GM23338 (cell line): ENCODE measurements around the gene RAD51D. TPM values are rescaled to one million over a fixed set of nuclear protein-coding genes. Genes with fewer than 3 reads are reported as not detected.
A peak's percentile ranks its signal among the peaks of the same experiment; 100 is the strongest.

Source experiments
- ATAC-seq: fragments of 200-7000 bp; cut with Tn5 transposase; 3 replicates; pipeline ENCODE4 v1.9.1; 2020
- DNase-seq: peaks from one replicate; pipeline ENCODE4 v3.0.0-alpha.2; 2015; ENCODE audit warnings: low spot score
- H2AFZ ChIP-seq: fragments of 200-600 bp; sonication (generic); 2 replicates; pipeline ENCODE4 v1.8.0; 2016; ENCODE audit warnings: antibody characterized with exemption, mild to moderate bottlenecking, moderate library complexity
- H3F3A ChIP-seq: fragments of 200-600 bp; sonication (generic); replicated peaks from 2 replicates; pipeline ENCODE4 v1.8.0; 2017; ENCODE audit warnings: antibody characterized with exemption, mixed run types, low read depth
- H3K27ac ChIP-seq: fragments of 200-600 bp; sonication (generic); 2 replicates; pipeline ENCODE4 v1.6.1; 2016; ENCODE audit warnings: low read depth
- H3K27me3 ChIP-seq: fragments of 200-600 bp; sonication (generic); 2 replicates; pipeline ENCODE4 v1.8.0; 2016; ENCODE audit warnings: mild to moderate bottlenecking, mixed run types, moderate library complexity; ENCODE audit not compliant: insufficient read depth
- H3K36me3 ChIP-seq: fragments of 200-600 bp; sonication (generic); 2 replicates; pipeline ENCODE4 v1.8.0; 2016; ENCODE audit warnings: mild to moderate bottlenecking; ENCODE audit not compliant: insufficient read depth
- H3K4me1 ChIP-seq: fragments of 200-600 bp; sonication (generic); 2 replicates; pipeline ENCODE4 v1.8.0; 2016; ENCODE audit warnings: mild to moderate bottlenecking, moderate library complexity; ENCODE audit not compliant: insufficient read depth
- H3K4me2 ChIP-seq: fragments of 200-600 bp; sonication (generic); 2 replicates; pipeline ENCODE4 v1.7.1; 2017; ENCODE audit warnings: mixed run types
- H3K4me3 ChIP-seq: fragments of 200-600 bp; sonication (generic); 2 replicates; pipeline ENCODE4 v1.6.1; 2016; ENCODE audit warnings: mixed run types
- H3K79me2 ChIP-seq: fragments of 200-600 bp; sonication (generic); replicated peaks from 2 replicates; pipeline ENCODE4 v1.8.0; 2017; ENCODE audit warnings: mild to moderate bottlenecking; ENCODE audit not compliant: insufficient read depth
- H3K9me2 ChIP-seq: fragments of 200-600 bp; sonication (generic); 2 replicates; pipeline ENCODE4 v1.8.0; 2017; ENCODE audit not compliant: insufficient read depth
- H4K20me1 ChIP-seq: fragments of 200-600 bp; sonication (generic); replicated peaks from 2 replicates; pipeline ENCODE4 v1.8.0; 2017; ENCODE audit warnings: mild to moderate bottlenecking; ENCODE audit not compliant: insufficient read depth
- H3K27ac Mint-ChIP-seq: 2 replicates; pipeline ENCODE4 v1.8.0; 2020; ENCODE audit warnings: inconsistent platforms, mild to moderate bottlenecking, moderate library complexity, mixed read lengths
- H3K27me3 Mint-ChIP-seq: 3 replicates; pipeline ENCODE4 v1.8.0; 2022; ENCODE audit warnings: low read depth, mild to moderate bottlenecking, moderate library complexity, mixed read lengths, inconsistent platforms; ENCODE audit not compliant: insufficient read depth, poor library complexity
- H3K36me3 Mint-ChIP-seq: 3 replicates; pipeline ENCODE4 v1.8.0; 2021; ENCODE audit warnings: low read depth, mild to moderate bottlenecking, inconsistent platforms, moderate library complexity, mixed read lengths
- H3K4me1 Mint-ChIP-seq: 3 replicates; pipeline ENCODE4 v1.8.0; 2020; ENCODE audit warnings: mild to moderate bottlenecking, inconsistent platforms, mixed read lengths
- H3K4me3 Mint-ChIP-seq: 3 replicates; pipeline ENCODE4 v1.8.0; 2021; ENCODE audit warnings: moderate library complexity, mild to moderate bottlenecking, inconsistent platforms, mixed read lengths
- H3K9me3 Mint-ChIP-seq: 3 replicates; pipeline ENCODE4 v1.8.0; 2020; ENCODE audit warnings: moderate library complexity, mild to moderate bottlenecking, inconsistent platforms, mixed read lengths
- ETS1 ChIP-seq: IDR thresholded peaks from 2 replicates; pipeline ENCODE4 v1.6.1; 2016; ENCODE audit warnings: antibody characterized with exemption
- EZH2 ChIP-seq: fragments of 200-600 bp; sonication (generic); IDR thresholded peaks from one replicate; pipeline ENCODE4 v1.8.0; 2017; ENCODE audit warnings: antibody characterized with exemption, mild to moderate bottlenecking, low read depth; ENCODE audit not compliant: unreplicated experiment
- NANOG ChIP-seq: IDR thresholded peaks from 2 replicates; pipeline ENCODE4 v1.6.1; 2016; ENCODE audit warnings: antibody characterized with exemption, borderline replicate concordance
- POLR2AphosphoS5 ChIP-seq: IDR thresholded peaks from 2 replicates; pipeline ENCODE4 v1.6.1; 2016; ENCODE audit warnings: antibody characterized with exemption, low read depth
- STAT1 ChIP-seq: IDR thresholded peaks from one replicate; pipeline ENCODE4 v1.6.1; 2016; ENCODE audit warnings: antibody characterized with exemption; ENCODE audit not compliant: unreplicated experiment
- ZNF331 ChIP-seq: fragments of 250-450 bp; sonication (Bioruptor Pico); IDR thresholded peaks from 2 replicates; pipeline ENCODE4 v1.5.0; 2020; ENCODE audit warnings: low read depth, mild to moderate bottlenecking, moderate library complexity
- polyA plus RNA-seq: library from polyadenylated mRNA; unstranded; fragments of >200 nt; fragmentation: Nextera tagmentation; extraction: Ambion mirVana; gene quantifications from 2 replicates; pipeline ENCODE4 v1.2.1, GENCODE V29; 2016
- total RNA-seq: library from RNA; depleted of rRNA; stranded (reverse); fragments of >200 nt; shearing (Covaris generic); gene quantifications from 2 replicates; pipeline ENCODE4 v1.2.3, GENCODE V29; 2014
- TF ChIP-seq, protein P1 (sequence below), 2 experiments: fragments of 200-600 bp in 1 of 2; sonication (generic) in 1 of 2; conservative IDR thresholded peaks; 2 replicates each; pipeline versions ENCODE4 v1.5.1 to v1.6.1; 2016 to 2017; ENCODE audit warnings: antibody characterized with exemption in 2 of 2, low read depth in 2 of 2, mild to moderate bottlenecking in 2 of 2, moderate library complexity in 1 of 2
- TF ChIP-seq, protein P2 (sequence below): fragments of 250-450 bp; sonication (Bioruptor Pico); IDR thresholded peaks from 2 replicates; pipeline ENCODE4 v1.5.0; 2020; ENCODE audit warnings: mild to moderate bottlenecking, moderate library complexity

RAD51D gene
- total and polyA plus RNA-seq, 2 experiments from 2014 or later, result 5.9 to 11.0 TPM

- no peak for DNase-seq
- no peaks in the 10 kb centered on the region for H3K36me3 Mint-ChIP-seq
- Histone ChIP-seq H3K27me3 (no peaks in the 10 kb centered on the region), H2AFZ (no peak overlapping the region), H3K4me2 (no peak overlapping the region), H3F3A (no peaks in the 10 kb centered on the region), H3K79me2 (peaks cover 6% of the 10 kb centered on the region; the same call in 1 of the 2 replicates), H3K4me3 (no peak overlapping the region), H4K20me1 (peaks cover 11% of the 10 kb centered on the region), H3K36me3 (no peaks in the 10 kb centered on the region), H3K27ac (peak overlapping the region; percentile 63; the same call in 1 of the 2 replicates), H3K9me2 (no peaks in the 10 kb centered on the region), H3K4me1 (no peaks in the 10 kb centered on the region)
- no peak overlapping the region for H3K27ac Mint-ChIP-seq
- peaks cover 3% of the 10 kb centered on the region for H3K27me3 Mint-ChIP-seq
- H3K9me3 Mint-ChIP-seq, result no peaks in the 10 kb centered on the region
- H3K4me3 Mint-ChIP-seq, result no peak overlapping the region
- no peak for ATAC-seq
- TF ChIP-seq ZNF331 (CRISPR knock-in tag) (no peak), ETS1 (no peak), NANOG (no peak), STAT1 (no peak), POLR2AphosphoS5 (no peak), EZH2 (no peak)
- TF ChIP-seq, protein P1, sequence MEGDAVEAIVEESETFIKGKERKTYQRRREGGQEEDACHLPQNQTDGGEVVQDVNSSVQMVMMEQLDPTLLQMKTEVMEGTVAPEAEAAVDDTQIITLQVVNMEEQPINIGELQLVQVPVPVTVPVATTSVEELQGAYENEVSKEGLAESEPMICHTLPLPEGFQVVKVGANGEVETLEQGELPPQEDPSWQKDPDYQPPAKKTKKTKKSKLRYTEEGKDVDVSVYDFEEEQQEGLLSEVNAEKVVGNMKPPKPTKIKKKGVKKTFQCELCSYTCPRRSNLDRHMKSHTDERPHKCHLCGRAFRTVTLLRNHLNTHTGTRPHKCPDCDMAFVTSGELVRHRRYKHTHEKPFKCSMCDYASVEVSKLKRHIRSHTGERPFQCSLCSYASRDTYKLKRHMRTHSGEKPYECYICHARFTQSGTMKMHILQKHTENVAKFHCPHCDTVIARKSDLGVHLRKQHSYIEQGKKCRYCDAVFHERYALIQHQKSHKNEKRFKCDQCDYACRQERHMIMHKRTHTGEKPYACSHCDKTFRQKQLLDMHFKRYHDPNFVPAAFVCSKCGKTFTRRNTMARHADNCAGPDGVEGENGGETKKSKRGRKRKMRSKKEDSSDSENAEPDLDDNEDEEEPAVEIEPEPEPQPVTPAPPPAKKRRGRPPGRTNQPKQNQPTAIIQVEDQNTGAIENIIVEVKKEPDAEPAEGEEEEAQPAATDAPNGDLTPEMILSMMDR (conservative IDR thresholded peaks at IDR 0.05; ENCODE audit: low read depth in 2 of 2), result no peak
- TF ChIP-seq, protein P2, sequence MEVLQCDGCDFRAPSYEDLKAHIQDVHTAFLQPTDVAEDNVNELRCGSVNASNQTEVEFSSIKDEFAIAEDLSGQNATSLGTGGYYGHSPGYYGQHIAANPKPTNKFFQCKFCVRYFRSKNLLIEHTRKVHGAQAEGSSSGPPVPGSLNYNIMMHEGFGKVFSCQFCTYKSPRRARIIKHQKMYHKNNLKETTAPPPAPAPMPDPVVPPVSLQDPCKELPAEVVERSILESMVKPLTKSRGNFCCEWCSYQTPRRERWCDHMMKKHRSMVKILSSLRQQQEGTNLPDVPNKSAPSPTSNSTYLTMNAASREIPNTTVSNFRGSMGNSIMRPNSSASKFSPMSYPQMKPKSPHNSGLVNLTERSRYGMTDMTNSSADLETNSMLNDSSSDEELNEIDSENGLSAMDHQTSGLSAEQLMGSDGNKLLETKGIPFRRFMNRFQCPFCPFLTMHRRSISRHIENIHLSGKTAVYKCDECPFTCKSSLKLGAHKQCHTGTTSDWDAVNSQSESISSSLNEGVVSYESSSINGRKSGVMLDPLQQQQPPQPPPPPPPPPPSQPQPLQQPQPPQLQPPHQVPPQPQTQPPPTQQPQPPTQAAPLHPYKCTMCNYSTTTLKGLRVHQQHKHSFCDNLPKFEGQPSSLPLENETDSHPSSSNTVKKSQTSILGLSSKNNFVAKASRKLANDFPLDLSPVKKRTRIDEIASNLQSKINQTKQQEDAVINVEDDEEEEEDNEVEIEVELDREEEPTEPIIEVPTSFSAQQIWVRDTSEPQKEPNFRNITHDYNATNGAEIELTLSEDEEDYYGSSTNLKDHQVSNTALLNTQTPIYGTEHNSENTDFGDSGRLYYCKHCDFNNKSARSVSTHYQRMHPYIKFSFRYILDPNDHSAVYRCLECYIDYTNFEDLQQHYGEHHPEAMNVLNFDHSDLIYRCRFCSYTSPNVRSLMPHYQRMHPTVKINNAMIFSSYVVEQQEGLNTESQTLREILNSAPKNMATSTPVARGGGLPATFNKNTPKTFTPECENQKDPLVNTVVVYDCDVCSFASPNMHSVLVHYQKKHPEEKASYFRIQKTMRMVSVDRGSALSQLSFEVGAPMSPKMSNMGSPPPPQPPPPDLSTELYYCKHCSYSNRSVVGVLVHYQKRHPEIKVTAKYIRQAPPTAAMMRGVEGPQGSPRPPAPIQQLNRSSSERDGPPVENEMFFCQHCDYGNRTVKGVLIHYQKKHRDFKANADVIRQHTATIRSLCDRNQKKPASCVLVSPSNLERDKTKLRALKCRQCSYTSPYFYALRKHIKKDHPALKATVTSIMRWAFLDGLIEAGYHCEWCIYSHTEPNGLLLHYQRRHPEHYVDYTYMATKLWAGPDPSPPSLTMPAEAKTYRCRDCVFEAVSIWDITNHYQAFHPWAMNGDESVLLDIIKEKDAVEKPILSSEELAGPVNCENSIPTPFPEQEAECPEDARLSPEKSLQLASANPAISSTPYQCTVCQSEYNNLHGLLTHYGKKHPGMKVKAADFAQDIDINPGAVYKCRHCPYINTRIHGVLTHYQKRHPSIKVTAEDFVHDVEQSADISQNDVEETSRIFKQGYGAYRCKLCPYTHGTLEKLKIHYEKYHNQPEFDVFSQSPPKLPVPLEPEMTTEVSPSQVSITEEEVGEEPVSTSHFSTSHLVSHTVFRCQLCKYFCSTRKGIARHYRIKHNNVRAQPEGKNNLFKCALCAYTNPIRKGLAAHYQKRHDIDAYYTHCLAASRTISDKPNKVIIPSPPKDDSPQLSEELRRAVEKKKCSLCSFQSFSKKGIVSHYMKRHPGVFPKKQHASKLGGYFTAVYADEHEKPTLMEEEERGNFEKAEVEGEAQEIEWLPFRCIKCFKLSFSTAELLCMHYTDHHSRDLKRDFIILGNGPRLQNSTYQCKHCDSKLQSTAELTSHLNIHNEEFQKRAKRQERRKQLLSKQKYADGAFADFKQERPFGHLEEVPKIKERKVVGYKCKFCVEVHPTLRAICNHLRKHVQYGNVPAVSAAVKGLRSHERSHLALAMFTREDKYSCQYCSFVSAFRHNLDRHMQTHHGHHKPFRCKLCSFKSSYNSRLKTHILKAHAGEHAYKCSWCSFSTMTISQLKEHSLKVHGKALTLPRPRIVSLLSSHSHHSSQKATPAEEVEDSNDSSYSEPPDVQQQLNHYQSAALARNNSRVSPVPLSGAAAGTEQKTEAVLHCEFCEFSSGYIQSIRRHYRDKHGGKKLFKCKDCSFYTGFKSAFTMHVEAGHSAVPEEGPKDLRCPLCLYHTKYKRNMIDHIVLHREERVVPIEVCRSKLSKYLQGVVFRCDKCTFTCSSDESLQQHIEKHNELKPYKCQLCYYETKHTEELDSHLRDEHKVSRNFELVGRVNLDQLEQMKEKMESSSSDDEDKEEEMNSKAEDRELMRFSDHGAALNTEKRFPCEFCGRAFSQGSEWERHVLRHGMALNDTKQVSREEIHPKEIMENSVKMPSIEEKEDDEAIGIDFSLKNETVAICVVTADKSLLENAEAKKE (CRISPR knock-in tag), result no peak
- H3K4me1 Mint-ChIP-seq, result peaks cover 14% of the 10 kb centered on the region
Observed at GRCh38 chr17:35073183-35073790, 46.4 kb downstream of the RAD51D start.
